Neural progenitor cell (in vitro differentiated cells): Measurements from ENCODE around the gene PHACTR2. TPM values are rescaled to one million over a fixed set of nuclear protein-coding genes. Genes with fewer than 3 reads are reported as not detected.

Experiments
- DNase-seq: peaks from one replicate; pipeline ENCODE4 v3.0.0-alpha.2; 2016; ENCODE audit warnings: low spot score
- H2AFZ ChIP-seq: fragments of 200-600 bp; sonication (generic); replicated peaks from 2 replicates; pipeline ENCODE4 v1.6.1; 2016; ENCODE audit warnings: antibody characterized with exemption
- H3F3A ChIP-seq: fragments of 200-600 bp; sonication (generic); 2 replicates; pipeline ENCODE4 v1.6.1; 2016; ENCODE audit warnings: antibody characterized with exemption, low read depth
- H3K27ac ChIP-seq: fragments of 200-600 bp; sonication (generic); 2 replicates; pipeline ENCODE4 v1.5.1; 2016; ENCODE audit warnings: mild to moderate bottlenecking
- H3K27me3 ChIP-seq: fragments of 200-600 bp; sonication (generic); 2 replicates; pipeline ENCODE4 v1.6.1; 2016; ENCODE audit warnings: mild to moderate bottlenecking, moderate library complexity
- H3K36me3 ChIP-seq: fragments of 200-600 bp; sonication (generic); 2 replicates; pipeline ENCODE4 v1.5.1; 2016
- H3K4me1 ChIP-seq: fragments of 200-600 bp; sonication (generic); 2 replicates; pipeline ENCODE4 v1.6.1; 2016; ENCODE audit warnings: mixed run types
- H3K4me2 ChIP-seq: fragments of 200-600 bp; sonication (generic); 2 replicates; pipeline ENCODE4 v1.6.1; 2016
- H3K4me3 ChIP-seq: fragments of 200-600 bp; sonication (generic); 2 replicates; pipeline ENCODE4 v1.5.1; 2016
- H3K79me2 ChIP-seq: fragments of 200-600 bp; sonication (generic); 2 replicates; pipeline ENCODE4 v1.6.1; 2016; ENCODE audit warnings: low read depth
- H3K9ac ChIP-seq: fragments of 200-600 bp; sonication (generic); 2 replicates; pipeline ENCODE4 v1.6.1; 2016
- H3K9me3 ChIP-seq: fragments of 200-600 bp; sonication (generic); 2 replicates; pipeline ENCODE4 v1.5.1; 2016; ENCODE audit warnings: low read depth
- H4K20me1 ChIP-seq: fragments of 200-600 bp; sonication (generic); 2 replicates; pipeline ENCODE4 v1.6.1; 2016; ENCODE audit warnings: low read depth
- H3K27ac Mint-ChIP-seq: 3 replicates; pipeline ENCODE4 v1.8.0; 2021; ENCODE audit warnings: mixed read lengths
- H3K27me3 Mint-ChIP-seq: 2 replicates; pipeline ENCODE4 v1.8.0; 2022; ENCODE audit warnings: low read depth, mild to moderate bottlenecking, inconsistent platforms, moderate library complexity, mixed read lengths; ENCODE audit not compliant: insufficient read depth
- H3K36me3 Mint-ChIP-seq: 3 replicates; pipeline ENCODE4 v1.8.0; 2021; ENCODE audit warnings: mixed read lengths
- H3K4me1 Mint-ChIP-seq: 3 replicates; pipeline ENCODE4 v1.8.0; 2021; ENCODE audit warnings: mixed read lengths
- H3K4me3 Mint-ChIP-seq: 3 replicates; pipeline ENCODE4 v1.8.0; 2021; ENCODE audit warnings: mild to moderate bottlenecking, moderate library complexity, mixed read lengths
- H3K9me3 Mint-ChIP-seq: 3 replicates; pipeline ENCODE4 v1.8.0; 2020; ENCODE audit warnings: mixed read lengths
- EZH2 ChIP-seq: fragments of 200-600 bp; sonication (generic); IDR thresholded peaks from 2 replicates; pipeline ENCODE4 v1.6.1; 2017; ENCODE audit warnings: antibody characterized with exemption, mild to moderate bottlenecking, moderate library complexity
- EZH2phosphoT487 ChIP-seq: fragments of 200-600 bp; sonication (generic); IDR thresholded peaks from 2 replicates; pipeline ENCODE4 v1.6.1; 2017; ENCODE audit warnings: antibody characterized with exemption
- total RNA-seq: library from RNA; depleted of rRNA; stranded (reverse); fragments of >200 nt; gene quantifications from 2 replicates; pipeline ENCODE4 v1.2.3, GENCODE V29; 2015; ENCODE audit warnings: low replicate concordance
- TF ChIP-seq, protein P1 (sequence below): fragments of 200-600 bp; sonication (generic); IDR thresholded peaks from 2 replicates; pipeline ENCODE4 v1.5.1; 2017; ENCODE audit warnings: antibody characterized with exemption, mild to moderate bottlenecking

Gene PHACTR2
- total RNA-seq, 1 donor from 2014 or later = 45.4 TPM

DNA sequence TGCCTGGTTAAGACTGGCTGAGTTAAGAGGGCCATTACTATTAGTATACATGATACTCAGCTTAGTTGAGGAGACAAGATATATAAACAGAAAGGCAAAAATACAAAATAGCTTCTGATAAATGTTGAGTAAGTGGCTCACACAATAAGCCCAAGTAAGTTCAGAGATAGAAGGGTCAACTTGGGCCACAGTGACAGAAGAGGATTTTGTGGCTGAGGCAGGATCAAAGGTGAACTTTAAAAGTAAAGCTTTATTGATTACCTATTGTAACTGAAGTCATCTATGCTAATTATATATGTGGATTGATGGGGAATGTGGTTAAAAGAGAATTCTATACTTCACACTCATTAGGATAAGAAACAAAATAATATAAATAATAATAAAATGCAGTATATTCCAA, 80.8 kb downstream of the PHACTR2 start:
- Histone ChIP-seq H3K36me3 (no peaks in the 10 kb centered on the region), H3K4me1 (no peaks in the 10 kb centered on the region), H3K4me3 (no peak overlapping the region), H3K27me3 (no peaks in the 10 kb centered on the region), H3K79me2 (no peaks in the 10 kb centered on the region), H2AFZ (no peak overlapping the region), H3F3A (no peaks in the 10 kb centered on the region), H3K9ac (no peak overlapping the region), H3K9me3 (no peaks in the 10 kb centered on the region), H3K4me2 (no peak overlapping the region), H3K27ac (no peak overlapping the region), H4K20me1 (no peaks in the 10 kb centered on the region)
- Mint-ChIP-seq H3K27me3 (peaks cover 4% of the 10 kb centered on the region), H3K4me3 (no peak overlapping the region), H3K36me3 (peaks cover 17% of the 10 kb centered on the region), H3K9me3 (no peaks in the 10 kb centered on the region), H3K4me1 (peaks cover 2% of the 10 kb centered on the region), H3K27ac (no peak overlapping the region)
- TF ChIP-seq, protein P1, sequence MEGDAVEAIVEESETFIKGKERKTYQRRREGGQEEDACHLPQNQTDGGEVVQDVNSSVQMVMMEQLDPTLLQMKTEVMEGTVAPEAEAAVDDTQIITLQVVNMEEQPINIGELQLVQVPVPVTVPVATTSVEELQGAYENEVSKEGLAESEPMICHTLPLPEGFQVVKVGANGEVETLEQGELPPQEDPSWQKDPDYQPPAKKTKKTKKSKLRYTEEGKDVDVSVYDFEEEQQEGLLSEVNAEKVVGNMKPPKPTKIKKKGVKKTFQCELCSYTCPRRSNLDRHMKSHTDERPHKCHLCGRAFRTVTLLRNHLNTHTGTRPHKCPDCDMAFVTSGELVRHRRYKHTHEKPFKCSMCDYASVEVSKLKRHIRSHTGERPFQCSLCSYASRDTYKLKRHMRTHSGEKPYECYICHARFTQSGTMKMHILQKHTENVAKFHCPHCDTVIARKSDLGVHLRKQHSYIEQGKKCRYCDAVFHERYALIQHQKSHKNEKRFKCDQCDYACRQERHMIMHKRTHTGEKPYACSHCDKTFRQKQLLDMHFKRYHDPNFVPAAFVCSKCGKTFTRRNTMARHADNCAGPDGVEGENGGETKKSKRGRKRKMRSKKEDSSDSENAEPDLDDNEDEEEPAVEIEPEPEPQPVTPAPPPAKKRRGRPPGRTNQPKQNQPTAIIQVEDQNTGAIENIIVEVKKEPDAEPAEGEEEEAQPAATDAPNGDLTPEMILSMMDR = no peak
- no peak for TF ChIP-seq EZH2
- TF ChIP-seq EZH2phosphoT487 = no peak
- DNase-seq = no peak

DNA sequence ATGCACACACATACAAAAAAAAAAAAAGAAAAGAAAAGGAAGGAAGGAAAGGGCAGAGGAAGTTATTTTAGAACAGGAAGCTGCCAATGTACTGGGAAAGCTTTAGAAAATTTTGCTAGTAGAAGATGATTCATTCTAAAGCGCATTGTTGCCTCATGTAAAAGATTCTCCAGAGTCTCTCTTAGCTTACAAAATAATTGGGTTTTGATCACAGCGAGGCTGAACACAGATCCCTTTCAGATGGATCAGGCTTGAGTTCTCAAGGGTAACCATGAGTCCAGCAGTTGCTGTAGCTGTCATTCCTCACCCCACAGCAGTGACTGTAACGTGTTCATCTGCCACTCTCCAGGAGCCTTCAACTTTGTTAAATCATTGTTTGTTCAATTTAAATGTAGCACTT, 81.9 kb downstream of the PHACTR2 start:
- H3K36me3 Mint-ChIP-seq = peaks cover 19% of the 10 kb centered on the region
- no peak overlapping the region for H3K4me3 ChIP-seq
- H3K27me3 ChIP-seq = no peaks in the 10 kb centered on the region
- H3K4me2 ChIP-seq = no peak overlapping the region
- H2AFZ ChIP-seq = no peak overlapping the region
- no peak for TF ChIP-seq EZH2phosphoT487
- no peak for TF ChIP-seq EZH2
- TF ChIP-seq, protein P1 = no peak
- H3K27ac Mint-ChIP-seq = peak overlapping the region; percentile 50
- DNase-seq = no peak
- H3K27ac ChIP-seq = no peak overlapping the region
- no peaks in the 10 kb centered on the region for H3K36me3 ChIP-seq
- no peak overlapping the region for H3K9ac ChIP-seq
- no peak overlapping the region for H3K4me3 Mint-ChIP-seq
- H3K4me1 Mint-ChIP-seq = peaks cover 2% of the 10 kb centered on the region
- H4K20me1 ChIP-seq = no peaks in the 10 kb centered on the region
- no peaks in the 10 kb centered on the region for H3K9me3 ChIP-seq
- no peaks in the 10 kb centered on the region for H3K4me1 ChIP-seq
- H3K27me3 Mint-ChIP-seq = peaks cover 4% of the 10 kb centered on the region
- no peaks in the 10 kb centered on the region for H3K79me2 ChIP-seq
- no peaks in the 10 kb centered on the region for H3K9me3 Mint-ChIP-seq
- no peaks in the 10 kb centered on the region for H3F3A ChIP-seq

DNA sequence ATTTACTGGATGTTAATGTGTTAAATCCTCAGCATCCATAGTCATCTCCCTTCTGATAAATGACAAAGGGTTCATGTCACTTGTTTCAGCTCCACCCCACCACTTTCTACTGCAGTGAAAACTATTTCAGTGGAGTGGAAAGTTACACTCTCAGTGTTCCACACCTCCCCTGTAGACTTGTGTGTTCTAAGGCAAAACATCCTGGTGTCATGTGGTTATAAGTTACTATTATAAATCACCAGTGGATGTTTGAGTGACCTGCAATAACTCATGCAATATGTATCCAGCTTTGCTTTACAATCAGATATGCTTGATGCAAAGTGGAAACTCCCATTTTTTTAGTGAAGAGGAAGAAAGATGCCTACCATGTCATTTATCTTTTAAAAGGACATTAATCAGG, 83.3 kb downstream of the PHACTR2 start:
- no peaks in the 10 kb centered on the region for H4K20me1 ChIP-seq
- H3K4me1 Mint-ChIP-seq = peaks cover 2% of the 10 kb centered on the region
- no peaks in the 10 kb centered on the region for H3K36me3 ChIP-seq
- H3K36me3 Mint-ChIP-seq = peaks cover 25% of the 10 kb centered on the region
- H3K4me1 ChIP-seq = no peaks in the 10 kb centered on the region
- no peak overlapping the region for H3K4me3 Mint-ChIP-seq
- H2AFZ ChIP-seq = no peak overlapping the region
- H3F3A ChIP-seq = no peaks in the 10 kb centered on the region
- peaks cover 4% of the 10 kb centered on the region for H3K27me3 Mint-ChIP-seq
- H3K79me2 ChIP-seq = no peaks in the 10 kb centered on the region
- H3K4me2 ChIP-seq = no peak overlapping the region
- DNase-seq = no peak
- H3K9me3 ChIP-seq = no peaks in the 10 kb centered on the region
- H3K4me3 ChIP-seq = no peak overlapping the region
- H3K27me3 ChIP-seq = no peaks in the 10 kb centered on the region
- no peaks in the 10 kb centered on the region for H3K9me3 Mint-ChIP-seq
- no peak overlapping the region for H3K27ac Mint-ChIP-seq
- TF ChIP-seq EZH2phosphoT487 (no peak), EZH2 (no peak)
- TF ChIP-seq, protein P1 = no peak
- no peak overlapping the region for H3K9ac ChIP-seq
- H3K27ac ChIP-seq = no peak overlapping the region

DNA sequence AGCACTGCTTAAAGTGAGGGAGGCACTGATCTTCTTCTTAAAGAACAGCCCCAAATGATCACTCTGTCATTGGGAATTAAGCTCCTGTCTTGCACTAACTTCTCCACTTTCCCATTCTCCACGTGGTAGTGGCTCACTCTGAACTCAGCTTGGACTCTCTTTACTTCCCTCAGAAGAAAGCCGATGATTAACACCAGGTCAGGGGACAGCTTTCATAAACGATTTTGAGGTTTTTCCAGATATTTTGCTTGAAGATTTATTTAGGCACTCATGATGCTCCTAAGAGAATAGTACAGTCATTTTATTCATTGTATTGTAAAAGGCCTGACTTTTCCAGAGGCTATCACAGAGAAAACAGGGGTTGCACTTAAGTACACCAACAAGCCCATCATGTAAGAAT, 84.4 kb downstream of the PHACTR2 start:
- H3K9ac ChIP-seq = no peak overlapping the region
- no peak for DNase-seq
- H3K4me1 Mint-ChIP-seq = peaks cover 2% of the 10 kb centered on the region

More for the DNA sequence above, 84.4 kb downstream of the PHACTR2 start:
- no peaks in the 10 kb centered on the region for H3K27me3 ChIP-seq
- H4K20me1 ChIP-seq = no peaks in the 10 kb centered on the region
- no peak overlapping the region for H3K4me3 Mint-ChIP-seq
- no peaks in the 10 kb centered on the region for H3K36me3 ChIP-seq
- no peaks in the 10 kb centered on the region for H3K79me2 ChIP-seq
- H3F3A ChIP-seq = no peaks in the 10 kb centered on the region
- H2AFZ ChIP-seq = no peak overlapping the region
- no peak overlapping the region for H3K27ac ChIP-seq
- H3K27ac Mint-ChIP-seq = no peak overlapping the region
- no peaks in the 10 kb centered on the region for H3K9me3 ChIP-seq
- peaks cover 32% of the 10 kb centered on the region for H3K36me3 Mint-ChIP-seq
- TF ChIP-seq EZH2 (no peak), EZH2phosphoT487 (no peak)
- TF ChIP-seq, protein P1 = no peak
- H3K4me1 ChIP-seq = no peaks in the 10 kb centered on the region
- H3K4me2 ChIP-seq = no peak overlapping the region
- H3K27me3 Mint-ChIP-seq = peaks cover 4% of the 10 kb centered on the region
- no peaks in the 10 kb centered on the region for H3K9me3 Mint-ChIP-seq
- no peak overlapping the region for H3K4me3 ChIP-seq
